ENCODE results near the gene RAPSN.

Gene RAPSN

GRCh38 chr11:47466701-47467250 lies 17.8 kb upstream of the RAPSN start:
- FAIRE-seq (no peak), DNase-seq (ENCODE audit: insufficient read length, low spot score) (no peak)

- FAIRE-seq = no peak
- DNase-seq (ENCODE audit: insufficient read length, low spot score) = no peak
Measured at GRCh38 chr11:47466201-47466600, 17.3 kb upstream of the RAPSN start.

GRCh38 chr11:47464483-47464882 lies 15.5 kb upstream of the RAPSN start:
- no peak for FAIRE-seq

GRCh38 chr11:47461876-47462275 lies 12.9 kb upstream of the RAPSN start:
- no peak for DNase-seq (ENCODE audit: insufficient read length, low spot score)

More at GRCh38 chr11:47464483-47464882, 15.5 kb upstream of the RAPSN start:
- no peak for DNase-seq (ENCODE audit: insufficient read length, low spot score)

GRCh38 chr11:47460571-47461235 lies 11.8 kb upstream of the RAPSN start:
- FAIRE-seq (no peak), DNase-seq (ENCODE audit: insufficient read length, low spot score) (no peak)

More at GRCh38 chr11:47461876-47462275, 12.9 kb upstream of the RAPSN start:
- no peak for FAIRE-seq

GRCh38 chr11:47454258-47454671 lies 5.3 kb upstream of the RAPSN start:
- DNase-seq (ENCODE audit: insufficient read length, low spot score) (peak; percentile 87), FAIRE-seq (peak; percentile 9)

- FAIRE-seq = no peak
Measured at GRCh38 chr11:47453365-47453764, 4.4 kb upstream of the RAPSN start.

GRCh38 chr11:47451990-47452389 lies 3.1 kb upstream of the RAPSN start:
- FAIRE-seq (no peak), DNase-seq (ENCODE audit: insufficient read length, low spot score) (no peak)

More at GRCh38 chr11:47453365-47453764, 4.4 kb upstream of the RAPSN start:
- DNase-seq (ENCODE audit: insufficient read length, low spot score) = no peak

GRCh38 chr11:47451436-47451835 lies 2.5 kb upstream of the RAPSN start:
- FAIRE-seq = no peak
- no peak for DNase-seq (ENCODE audit: insufficient read length, low spot score)

- FAIRE-seq = no peak
- DNase-seq (ENCODE audit: insufficient read length, low spot score) = no peak
Measured at GRCh38 chr11:47449541-47449940, 605 bp upstream of the RAPSN start.

- FAIRE-seq (no peak), DNase-seq (ENCODE audit: insufficient read length, low spot score) (no peak)
Measured at GRCh38 chr11:47447906-47448305, 1.0 kb downstream of the RAPSN start.

- FAIRE-seq (no peak), DNase-seq (ENCODE audit: insufficient read length, low spot score) (no peak)
Measured at GRCh38 chr11:47446833-47447232, 2.1 kb downstream of the RAPSN start.

GRCh38 chr11:47445840-47446239 lies 3.1 kb downstream of the RAPSN start:
- DNase-seq (ENCODE audit: insufficient read length, low spot score) (no peak), FAIRE-seq (no peak)

- no peak for DNase-seq (ENCODE audit: insufficient read length, low spot score)
- FAIRE-seq = no peak
Measured at GRCh38 chr11:47443817-47444216, 5.1 kb downstream of the RAPSN start.

- no peak for FAIRE-seq
- DNase-seq (ENCODE audit: insufficient read length, low spot score) = no peak
Measured at GRCh38 chr11:47443028-47443700, 5.8 kb downstream of the RAPSN start.

- DNase-seq (ENCODE audit: insufficient read length, low spot score) (no peak), FAIRE-seq (no peak)
Measured at GRCh38 chr11:47442514-47442913, 6.4 kb downstream of the RAPSN start.

GRCh38 chr11:47441421-47441820 lies 7.5 kb downstream of the RAPSN start:
- no peak for FAIRE-seq

GRCh38 chr11:47440054-47440476 lies 8.9 kb downstream of the RAPSN start:
- FAIRE-seq = no peak
- no peak for DNase-seq (ENCODE audit: insufficient read length, low spot score)

More at GRCh38 chr11:47441421-47441820, 7.5 kb downstream of the RAPSN start:
- DNase-seq (ENCODE audit: insufficient read length, low spot score) = no peak

GRCh38 chr11:47438721-47439120 lies 10.2 kb downstream of the RAPSN start:
- no peak for DNase-seq (ENCODE audit: insufficient read length, low spot score)
- no peak for FAIRE-seq

GRCh38 chr11:47437746-47438418 lies 11.1 kb downstream of the RAPSN start:
- FAIRE-seq (no peak), DNase-seq (ENCODE audit: insufficient read length, low spot score) (no peak)

- FAIRE-seq = no peak
- DNase-seq (ENCODE audit: insufficient read length, low spot score) = no peak
Measured at GRCh38 chr11:47437218-47437745, 11.7 kb downstream of the RAPSN start.
